ENCODE data around the gene APH1A. TPM values are rescaled to one million over a fixed set of nuclear protein-coding genes. Genes with fewer than 3 reads are reported as not detected.

Gene APH1A
- total RNA-seq, 1 experiment from 2014 or later = 211 TPM

GRCh38 chr1:150293433-150294253 lies 24.8 kb upstream of the APH1A start, which contains the start of gene MRPS21:
MRPS21 (plus strand) TSS chr1:150293861; CDS start chr1:150294367, 506 bp downstream.
- TF ChIP-seq EZH2 (IDR thresholded peaks at IDR 0.05; ENCODE audit: low read length, unreplicated experiment) (no peak), CTCF (conservative IDR thresholded peaks at IDR 0.05; ENCODE audit: low read depth, low read length) (no peak), EZH2phosphoT487 (IDR thresholded peaks at IDR 0.05; ENCODE audit: borderline replicate concordance, low read length) (no peak)
- Histone ChIP-seq H4K20me1 (ENCODE audit: low read length) (no peaks in the 10 kb centered on the region), H3K79me2 (ENCODE audit: low read length) (peaks cover 46% of the 10 kb centered on the region), H3K9me2 (replicated peaks; ENCODE audit: low read length) (no peaks in the 10 kb centered on the region), H3K4me2 (ENCODE audit: low read length) (peak within 1 kb of the TSS; percentile 91), H3K9me3 (ENCODE audit: low read length) (no peaks in the 10 kb centered on the region), H3K4me1 (ENCODE audit: insufficient read depth, low read length) (peaks cover 16% of the 10 kb centered on the region), H3K9ac (ENCODE audit: low read length) (peak within 1 kb of the TSS; percentile 87), H3K27me3 (ENCODE audit: low read length) (no peaks in the 10 kb centered on the region), H3K27ac (ENCODE audit: low read length) (peak within 1 kb of the TSS; percentile 41), H3K4me3 (ENCODE audit: low read length) (peak within 1 kb of the TSS; percentile 88), H3K36me3 (ENCODE audit: low read depth, low read length) (peaks cover 11% of the 10 kb centered on the region; the same call in 1 of the 2 replicates), H2AFZ (ENCODE audit: low read length) (peak within 1 kb of the TSS; percentile 79), H3F3A (ENCODE audit: low read length, unreplicated experiment) (no peaks in the 10 kb centered on the region)
- POLR2A ChIA-PET (ENCODE audit: unreplicated experiment) = no interaction called here
- DNase-seq (peak; percentile 95), ATAC-seq (peak; percentile 98)
- intact Hi-C loops (cut with micrococcal nuclease) = loop anchor here (1.0 kb wide), 1 partner anchor 11 kb away; the partner anchor contains the start of gene CIART
- CTCF ChIA-PET = no interaction called here
- BruUV-seq (replicated peaks) = TSS peak; percentile 97

DNA sequence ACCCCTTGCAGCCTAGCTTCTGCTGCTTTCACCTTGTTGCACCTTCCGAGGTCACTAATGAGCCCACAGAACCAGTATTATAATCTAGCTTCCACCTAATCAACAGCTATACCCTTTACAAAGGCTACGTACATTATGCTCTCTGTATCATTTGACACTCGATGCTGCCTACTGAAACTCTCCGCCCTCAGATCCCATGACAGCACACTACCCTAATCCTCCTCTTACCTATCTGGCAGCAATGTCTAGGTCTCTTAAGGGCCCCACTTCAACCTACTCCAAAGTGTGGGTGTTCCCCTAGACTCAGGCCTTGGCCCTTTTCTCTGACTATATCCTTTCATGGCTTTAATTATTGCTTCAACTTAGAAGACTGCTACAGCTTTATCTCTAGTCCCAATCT lies 20.0 kb upstream of the APH1A start:
- H3K27me3 ChIP-seq (ENCODE audit: low read length) = no peaks in the 10 kb centered on the region
- no peak for ATAC-seq
- H3K9ac ChIP-seq (ENCODE audit: low read length) = no peak overlapping the region
- BruUV-seq (replicated peaks) = no TSS peak
- no peak overlapping the region for H3K4me3 ChIP-seq (ENCODE audit: low read length)
- no peak overlapping the region for H2AFZ ChIP-seq (ENCODE audit: low read length)
- DNase-seq = no peak
- intact Hi-C loops (cut with micrococcal nuclease) = no loop called here
- H3K27ac ChIP-seq (ENCODE audit: low read length) = no peak overlapping the region
- H3F3A ChIP-seq (ENCODE audit: low read length, unreplicated experiment) = no peaks in the 10 kb centered on the region
- no peak overlapping the region for H3K4me2 ChIP-seq (ENCODE audit: low read length)
- H3K9me3 ChIP-seq (ENCODE audit: low read length) = no peaks in the 10 kb centered on the region
- H3K4me1 ChIP-seq (ENCODE audit: insufficient read depth, low read length) = peaks cover 8% of the 10 kb centered on the region; the same call in 1 of the 2 replicates
- H3K79me2 ChIP-seq (ENCODE audit: low read length) = peaks cover 7% of the 10 kb centered on the region
- CTCF ChIA-PET = interaction anchor here (0.5 kb wide), 1 partner anchor 811 kb away, joined by 6 read pairs; no protein-coding TSS in a partner anchor
- H4K20me1 ChIP-seq (ENCODE audit: low read length) = no peaks in the 10 kb centered on the region
- H3K36me3 ChIP-seq (ENCODE audit: low read depth, low read length) = peaks cover 8% of the 10 kb centered on the region; the same call in 1 of the 2 replicates
- no peak for TF ChIP-seq EZH2phosphoT487 (IDR thresholded peaks at IDR 0.05; ENCODE audit: borderline replicate concordance, low read length)
- TF ChIP-seq CTCF (conservative IDR thresholded peaks at IDR 0.05; ENCODE audit: low read depth, low read length) = no peak
- no peak for TF ChIP-seq EZH2 (IDR thresholded peaks at IDR 0.05; ENCODE audit: low read length, unreplicated experiment)
- H3K9me2 ChIP-seq (replicated peaks; ENCODE audit: low read length) = no peaks in the 10 kb centered on the region
- POLR2A ChIA-PET (ENCODE audit: unreplicated experiment) = no interaction called here

GRCh38 chr1:150288382-150288781 lies 19.6 kb upstream of the APH1A start:
- Histone ChIP-seq H3K9ac (ENCODE audit: low read length) (no peak overlapping the region), H4K20me1 (ENCODE audit: low read length) (no peaks in the 10 kb centered on the region), H3K4me3 (ENCODE audit: low read length) (no peak overlapping the region), H3K9me2 (replicated peaks; ENCODE audit: low read length) (no peaks in the 10 kb centered on the region), H3K79me2 (ENCODE audit: low read length) (peaks cover 8% of the 10 kb centered on the region), H3K27me3 (ENCODE audit: low read length) (no peaks in the 10 kb centered on the region), H3F3A (ENCODE audit: low read length, unreplicated experiment) (no peaks in the 10 kb centered on the region), H3K4me2 (ENCODE audit: low read length) (no peak overlapping the region), H2AFZ (ENCODE audit: low read length) (no peak overlapping the region), H3K36me3 (ENCODE audit: low read depth, low read length) (peaks cover 8% of the 10 kb centered on the region; the same call in 1 of the 2 replicates), H3K27ac (ENCODE audit: low read length) (no peak overlapping the region), H3K9me3 (ENCODE audit: low read length) (no peaks in the 10 kb centered on the region), H3K4me1 (ENCODE audit: insufficient read depth, low read length) (peaks cover 10% of the 10 kb centered on the region)
- CTCF ChIA-PET = interaction anchor here (0.5 kb wide), 1 partner anchor 811 kb away, joined by 6 read pairs; no protein-coding TSS in a partner anchor
- DNase-seq = no peak
- ATAC-seq = no peak
- TF ChIP-seq EZH2phosphoT487 (IDR thresholded peaks at IDR 0.05; ENCODE audit: borderline replicate concordance, low read length) = no peak
- no peak for TF ChIP-seq CTCF (conservative IDR thresholded peaks at IDR 0.05; ENCODE audit: low read depth, low read length)
- no peak for TF ChIP-seq EZH2 (IDR thresholded peaks at IDR 0.05; ENCODE audit: low read length, unreplicated experiment)
- no TSS peak for BruUV-seq (replicated peaks)
- intact Hi-C loops (cut with micrococcal nuclease) = no loop called here
- POLR2A ChIA-PET (ENCODE audit: unreplicated experiment) = no interaction called here

Measured in PC-3 (cell line).